GM19395 (cell line): ENCODE data around the gene KAZN.

Experiments used
- ATAC-seq: cut with Tn5 transposase; IDR thresholded peaks from one replicate; pipeline ENCODE4 v1.9.1; 2021; ENCODE audit warnings: mild to moderate bottlenecking, moderate library complexity; ENCODE audit not compliant: unreplicated experiment

Gene KAZN

DNA sequence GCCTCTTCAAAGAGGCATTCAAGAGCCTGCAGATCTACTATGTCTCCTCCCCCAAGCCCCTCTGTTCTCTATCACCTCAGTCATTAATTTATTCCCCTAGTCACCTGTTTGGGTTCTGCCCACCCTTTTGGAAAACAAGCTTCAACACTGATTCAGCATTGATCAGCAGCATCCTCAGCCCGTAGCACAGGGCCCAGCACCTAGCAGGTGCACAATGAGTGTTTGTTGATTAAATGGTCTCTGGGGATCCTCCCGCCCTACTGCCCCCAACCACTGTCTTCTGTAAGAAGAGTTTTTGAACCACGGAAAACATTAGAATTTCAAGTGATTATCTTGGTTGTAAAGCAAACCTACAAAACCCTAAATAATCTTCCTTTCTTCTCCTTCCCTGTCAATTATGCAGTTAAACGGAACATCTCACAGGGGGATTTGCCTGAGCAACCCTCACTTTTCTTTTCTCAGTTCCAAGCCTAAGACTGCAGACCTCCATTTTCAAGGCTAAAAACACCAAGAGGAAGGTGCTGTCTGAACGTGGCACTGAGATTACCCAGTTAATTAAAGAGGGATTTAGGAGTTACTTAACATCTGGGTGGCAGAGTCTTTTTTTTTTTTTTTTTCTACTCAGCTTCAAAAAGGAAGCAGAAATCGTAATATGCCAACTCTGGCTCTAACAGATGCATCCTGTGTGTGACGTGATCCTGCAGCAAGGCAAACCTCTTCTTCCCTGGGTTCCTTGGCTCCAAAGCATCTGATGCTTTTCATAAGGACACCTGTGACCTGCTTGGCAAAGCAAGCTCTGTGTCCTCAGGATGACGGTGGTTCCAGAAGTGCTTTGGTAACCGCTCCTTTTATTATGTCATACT lies 163.0 kb downstream of the KAZN start:
- no peak for ATAC-seq

DNA sequence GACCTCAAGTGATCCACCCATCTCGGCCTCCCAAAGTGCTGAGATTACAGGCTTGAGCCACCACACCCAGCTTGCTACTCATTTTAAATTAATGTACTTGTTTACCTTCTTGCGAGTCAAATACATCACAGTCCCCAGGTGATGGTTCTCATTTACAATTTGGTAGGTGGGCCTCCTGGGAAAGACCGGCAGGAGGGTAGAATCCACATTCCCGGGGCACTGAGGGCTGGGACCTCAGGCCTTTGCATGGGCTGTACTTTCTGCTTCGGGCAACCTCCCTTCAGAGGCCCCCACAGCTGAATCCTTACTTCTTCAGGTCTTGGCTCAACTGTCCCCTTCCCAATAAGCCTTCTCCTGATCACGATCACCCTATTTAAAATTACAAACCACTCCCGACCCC lies 165.5 kb downstream of the KAZN start:
- ATAC-seq = no peak

DNA sequence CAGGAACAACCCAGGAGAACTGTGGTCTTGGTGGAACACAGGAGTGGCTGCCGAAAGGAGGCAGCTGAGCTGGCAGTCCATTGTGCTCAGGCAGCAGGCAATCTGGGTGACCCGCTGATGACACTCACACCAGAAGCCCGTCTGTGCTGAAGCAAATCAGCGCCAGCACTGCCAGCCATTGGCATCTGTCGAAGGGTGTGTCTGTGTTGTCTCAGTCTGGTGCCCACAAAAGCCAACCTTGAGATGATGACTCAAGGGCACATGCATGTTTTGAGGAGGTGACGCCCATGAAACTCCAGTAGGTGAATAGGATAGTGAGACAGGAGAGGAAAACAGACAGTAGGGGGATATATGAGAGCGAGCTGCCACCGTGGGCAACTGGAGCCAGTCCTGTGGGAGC lies 167.3 kb downstream of the KAZN start:
- no peak for ATAC-seq

GRCh38 chr1:14767075-14767474 lies 168.6 kb downstream of the KAZN start:
- no peak for ATAC-seq

DNA sequence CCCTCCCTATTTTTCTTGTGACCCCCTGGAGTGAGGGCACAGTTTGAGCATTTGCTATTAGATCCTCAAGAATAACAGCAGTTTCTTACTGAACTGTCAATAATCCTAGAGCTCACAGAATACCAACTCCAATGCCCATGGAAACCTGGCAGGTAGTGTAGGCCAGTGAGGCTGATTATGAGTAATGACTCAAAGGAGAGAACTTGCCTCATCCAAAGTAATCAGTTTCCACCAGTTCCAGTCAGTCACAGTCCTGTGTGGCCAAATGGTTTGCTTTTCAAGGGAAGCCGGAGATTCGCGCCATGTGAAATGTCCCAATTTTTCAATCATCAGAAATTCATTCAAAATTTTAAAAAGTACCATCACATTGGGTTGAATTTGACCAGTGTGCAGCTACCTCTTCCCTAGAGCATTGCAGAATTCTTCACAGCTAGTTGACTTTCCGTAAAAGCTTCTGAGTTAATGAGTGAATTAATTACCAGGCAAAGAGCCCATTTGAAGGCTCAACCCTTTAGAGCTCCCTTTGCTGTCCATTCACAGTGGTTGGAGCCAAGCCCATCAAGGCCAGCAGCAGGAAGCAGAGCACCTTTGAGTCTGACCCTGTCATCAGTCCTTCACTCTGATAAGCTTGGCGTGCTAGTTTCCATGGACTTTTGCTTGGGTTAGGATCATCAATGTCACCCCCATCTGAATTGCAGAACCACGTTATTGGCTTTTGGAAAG lies 170.3 kb downstream of the KAZN start:
- ATAC-seq = no peak

- ATAC-seq = no peak
These were observed 171.2 kb downstream of the KAZN start for GRCh38 chr1:14769486-14770274.

DNA sequence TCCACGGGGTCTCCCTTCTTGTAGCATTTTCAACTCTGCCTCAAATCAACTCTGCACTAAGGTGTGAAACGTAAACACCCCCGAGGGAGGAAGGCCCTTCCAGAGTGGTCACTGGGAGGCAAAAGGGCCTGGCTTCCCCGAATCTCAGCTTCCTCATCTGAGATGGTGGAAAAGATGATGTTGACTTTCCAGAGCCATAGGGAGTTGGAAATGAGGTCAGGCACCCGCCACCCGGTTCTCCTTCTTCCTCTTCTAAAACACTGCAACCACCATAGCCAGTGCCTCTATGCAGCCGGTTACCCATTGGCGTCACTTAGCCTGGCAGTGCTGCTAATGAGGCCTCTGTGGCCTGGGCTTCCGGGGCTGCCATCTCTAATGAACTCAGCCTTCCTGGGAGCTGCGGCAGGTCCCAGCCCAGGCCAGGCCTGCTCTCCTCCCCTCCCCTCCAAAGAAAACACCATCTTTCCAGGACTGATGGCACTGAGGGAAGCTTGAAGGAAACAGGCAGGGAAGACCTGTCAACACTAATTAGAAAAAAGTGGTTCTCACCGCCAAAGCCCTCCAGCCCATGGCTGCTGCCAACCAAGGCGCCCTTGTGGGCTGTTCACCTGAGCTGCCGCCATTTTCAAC lies 175.0 kb downstream of the KAZN start:
- ATAC-seq = no peak

GRCh38 chr1:14774225-14774624 lies 175.7 kb downstream of the KAZN start:
- no peak for ATAC-seq

DNA sequence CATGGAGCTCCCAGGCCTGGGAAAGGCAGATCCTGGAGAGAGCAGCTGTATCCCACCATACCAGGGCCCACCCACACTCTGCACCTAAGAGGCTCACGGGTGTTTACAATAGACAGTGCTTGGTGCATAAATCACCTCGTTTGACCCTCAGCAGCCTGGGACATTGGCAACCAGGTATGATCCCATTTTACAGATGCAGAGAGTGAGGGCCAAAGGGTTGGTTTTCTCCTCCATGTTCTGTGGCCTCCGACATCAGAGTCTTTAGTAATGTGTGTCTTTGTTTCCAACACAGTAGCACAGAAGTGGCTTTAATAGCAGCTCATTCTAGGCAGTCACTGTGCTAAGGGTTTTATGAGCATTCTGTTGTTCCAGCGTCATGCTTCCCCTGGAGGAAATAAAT lies 176.5 kb downstream of the KAZN start:
- no peak for ATAC-seq

GRCh38 chr1:14775434-14775833 lies 176.9 kb downstream of the KAZN start:
- ATAC-seq = no peak

DNA sequence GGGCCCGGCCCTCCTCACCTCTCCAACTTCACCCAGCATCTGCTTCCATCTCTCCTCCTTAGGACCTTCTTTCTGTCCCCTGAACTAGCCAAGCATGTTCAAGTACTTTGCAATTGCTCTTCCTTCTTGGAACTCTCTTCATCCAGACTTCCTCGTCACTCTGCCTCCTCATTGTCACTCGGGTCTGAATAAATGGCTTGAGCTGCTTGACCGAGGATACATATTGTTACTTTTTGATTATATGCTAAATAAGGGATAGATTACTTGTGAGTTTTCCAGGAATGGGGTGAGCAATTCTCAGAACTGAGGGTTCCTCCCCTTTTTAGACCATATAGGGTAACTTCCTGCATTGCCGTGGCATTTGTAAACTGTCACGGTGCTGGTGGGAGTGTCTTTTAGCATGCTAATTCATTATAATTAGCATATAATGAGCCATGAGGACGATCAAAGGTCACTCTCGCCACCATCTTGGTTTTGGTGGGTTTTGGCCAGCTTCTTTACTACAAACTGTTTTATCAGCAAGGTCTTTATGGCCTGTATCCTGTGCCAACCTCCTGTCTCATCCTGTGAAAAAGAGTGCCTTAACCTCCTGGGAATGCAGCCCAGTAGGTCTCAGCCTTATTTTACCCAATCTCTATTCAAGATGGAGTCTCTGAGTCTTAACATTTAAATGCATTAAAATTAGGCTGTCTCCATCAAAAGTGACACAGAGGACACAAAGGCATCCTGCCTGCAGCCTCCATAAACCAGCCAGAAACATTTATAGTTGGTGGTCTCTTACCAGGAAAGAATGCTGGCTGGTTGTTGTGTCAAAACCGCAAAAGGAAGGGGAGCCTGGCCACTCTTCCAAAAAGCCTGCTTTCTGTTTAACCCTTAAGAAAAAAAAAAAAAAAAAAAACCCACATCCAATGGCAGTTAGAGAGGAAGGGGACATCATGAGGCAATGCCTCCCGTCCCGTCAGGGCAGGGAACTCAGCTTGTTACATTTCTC lies 179.3 kb downstream of the KAZN start:
- ATAC-seq = no peak

GRCh38 chr1:14778541-14778897 lies 180.0 kb downstream of the KAZN start:
- ATAC-seq = no peak

GRCh38 chr1:14778898-14779865 lies 180.7 kb downstream of the KAZN start:
- ATAC-seq = no peak

DNA sequence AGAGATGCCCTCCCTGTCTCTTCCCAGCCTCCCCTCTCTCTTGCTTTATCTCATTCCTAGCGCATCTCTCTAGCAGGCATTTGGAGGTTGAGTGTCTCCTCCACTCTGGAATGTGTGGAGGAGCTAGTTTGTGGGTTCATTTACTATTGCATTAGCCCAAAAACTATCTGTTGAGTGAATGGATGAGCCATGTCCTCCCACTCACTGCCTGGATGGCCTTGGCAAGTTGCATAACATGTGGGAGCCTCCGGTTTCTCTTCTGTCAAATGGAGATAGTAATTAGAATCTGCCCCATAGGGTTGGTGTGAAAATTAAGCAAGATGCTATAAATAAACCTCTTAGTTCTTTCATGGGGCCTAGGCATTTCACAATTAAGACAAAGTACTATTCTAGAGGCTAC lies 181.8 kb downstream of the KAZN start:
- ATAC-seq = no peak

- ATAC-seq = no peak
These were observed 183.3 kb downstream of the KAZN start for GRCh38 chr1:14781811-14782210.

DNA sequence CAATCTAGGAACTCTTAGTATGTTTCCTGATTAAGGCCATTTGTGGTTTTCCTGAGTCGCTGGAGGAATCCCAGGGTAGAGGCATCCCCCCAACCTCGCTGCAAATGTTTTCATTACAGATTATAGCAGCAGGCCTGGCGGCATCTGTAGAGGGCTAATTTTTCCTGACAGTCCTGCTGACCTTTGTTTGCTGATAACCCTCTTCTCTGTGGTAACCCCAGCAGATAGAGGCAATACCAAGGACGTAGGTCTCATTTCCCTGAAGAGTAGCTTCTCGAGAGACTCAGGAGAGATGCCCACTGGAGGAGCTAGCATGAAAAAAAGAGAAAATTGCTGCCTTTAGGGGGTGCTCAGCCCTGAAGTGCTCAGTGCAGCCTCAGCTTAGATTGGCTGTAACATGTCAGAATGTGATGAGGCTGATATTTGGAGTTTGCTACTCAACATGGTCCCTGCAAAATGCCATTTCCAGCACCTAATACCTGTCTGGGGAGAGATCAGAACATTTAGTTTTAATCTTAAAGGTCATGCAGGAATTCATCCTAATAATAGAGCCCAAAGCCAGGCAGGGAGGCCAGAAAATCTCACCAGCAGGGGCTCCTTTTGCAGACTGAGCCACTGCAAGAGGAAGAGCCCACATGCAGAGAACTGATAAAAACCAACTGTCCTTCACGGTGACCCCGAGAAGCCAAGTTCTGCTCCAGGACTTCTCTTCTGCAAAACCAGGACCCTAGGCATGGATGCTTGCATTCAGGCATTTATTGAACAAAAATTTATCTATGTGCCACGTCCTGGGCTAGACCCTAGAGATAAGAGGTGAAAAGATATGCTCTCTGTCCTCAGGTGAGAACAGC lies 184.5 kb downstream of the KAZN start:
- no peak for ATAC-seq

DNA sequence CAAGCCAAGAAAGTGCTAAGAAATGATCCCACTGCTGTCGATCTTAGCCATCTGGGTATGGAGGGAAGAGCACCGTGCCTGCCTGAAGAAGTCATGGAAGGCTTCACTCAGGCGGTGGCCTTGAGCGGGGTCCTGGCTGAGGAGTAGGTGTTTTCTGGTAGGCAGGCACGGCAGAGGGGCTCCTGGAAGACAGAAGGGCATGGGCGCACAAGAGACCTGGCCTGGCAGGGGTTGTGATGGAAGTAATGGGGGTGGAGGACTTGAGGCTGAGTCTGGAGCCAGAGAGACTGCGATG lies 185.1 kb downstream of the KAZN start:
- ATAC-seq = no peak
